Nephron progenitor cell (in vitro differentiated cells): ENCODE measurements around the gene BSN.

ENCODE experiments used
- DNase-seq: peaks from one replicate; pipeline ENCODE4 v3.0.0; 2021
- H3K27ac Mint-ChIP-seq: 2 replicates; pipeline ENCODE4 v1.8.0; 2021; ENCODE audit warnings: mild to moderate bottlenecking, moderate library complexity, mixed read lengths
- H3K27me3 Mint-ChIP-seq: 2 replicates; pipeline ENCODE4 v1.8.0; 2021; ENCODE audit warnings: mild to moderate bottlenecking, low read depth, mixed read lengths; ENCODE audit not compliant: poor library complexity
- H3K36me3 Mint-ChIP-seq: 2 replicates; pipeline ENCODE4 v1.8.0; 2021; ENCODE audit warnings: low read depth, mixed read lengths
- H3K4me1 Mint-ChIP-seq: 2 replicates; pipeline ENCODE4 v1.8.0; 2021; ENCODE audit warnings: mixed read lengths
- H3K4me3 Mint-ChIP-seq: 2 replicates; pipeline ENCODE4 v1.8.0; 2021; ENCODE audit warnings: mild to moderate bottlenecking, moderate library complexity, mixed read lengths
- H3K9me3 Mint-ChIP-seq: 2 replicates; pipeline ENCODE4 v1.8.0; 2021; ENCODE audit warnings: mild to moderate bottlenecking, moderate library complexity, mixed read lengths
- TF ChIP-seq, protein P1 (sequence below): fragments of 200-600 bp; sonication (generic); IDR thresholded peaks from 2 replicates; pipeline ENCODE4 v1.5.0; 2021; ENCODE audit warnings: antibody characterized with exemption

Gene BSN

GRCh38 chr3:49625071-49625470 lies 70.8 kb downstream of the BSN start:
- H3K27me3 Mint-ChIP-seq: peaks cover 6% of the 10 kb centered on the region
- peaks cover 9% of the 10 kb centered on the region for H3K4me1 Mint-ChIP-seq
- no peaks in the 10 kb centered on the region for H3K9me3 Mint-ChIP-seq
- TF ChIP-seq, protein P1, sequence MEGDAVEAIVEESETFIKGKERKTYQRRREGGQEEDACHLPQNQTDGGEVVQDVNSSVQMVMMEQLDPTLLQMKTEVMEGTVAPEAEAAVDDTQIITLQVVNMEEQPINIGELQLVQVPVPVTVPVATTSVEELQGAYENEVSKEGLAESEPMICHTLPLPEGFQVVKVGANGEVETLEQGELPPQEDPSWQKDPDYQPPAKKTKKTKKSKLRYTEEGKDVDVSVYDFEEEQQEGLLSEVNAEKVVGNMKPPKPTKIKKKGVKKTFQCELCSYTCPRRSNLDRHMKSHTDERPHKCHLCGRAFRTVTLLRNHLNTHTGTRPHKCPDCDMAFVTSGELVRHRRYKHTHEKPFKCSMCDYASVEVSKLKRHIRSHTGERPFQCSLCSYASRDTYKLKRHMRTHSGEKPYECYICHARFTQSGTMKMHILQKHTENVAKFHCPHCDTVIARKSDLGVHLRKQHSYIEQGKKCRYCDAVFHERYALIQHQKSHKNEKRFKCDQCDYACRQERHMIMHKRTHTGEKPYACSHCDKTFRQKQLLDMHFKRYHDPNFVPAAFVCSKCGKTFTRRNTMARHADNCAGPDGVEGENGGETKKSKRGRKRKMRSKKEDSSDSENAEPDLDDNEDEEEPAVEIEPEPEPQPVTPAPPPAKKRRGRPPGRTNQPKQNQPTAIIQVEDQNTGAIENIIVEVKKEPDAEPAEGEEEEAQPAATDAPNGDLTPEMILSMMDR: no peak
- H3K4me3 Mint-ChIP-seq: no peak overlapping the region
- no peaks in the 10 kb centered on the region for H3K36me3 Mint-ChIP-seq
- DNase-seq: no peak
- no peak overlapping the region for H3K27ac Mint-ChIP-seq

- H3K27ac Mint-ChIP-seq: no peak overlapping the region
- no peak overlapping the region for H3K4me3 Mint-ChIP-seq
- peaks cover 5% of the 10 kb centered on the region for H3K36me3 Mint-ChIP-seq
- H3K9me3 Mint-ChIP-seq: peaks cover 7% of the 10 kb centered on the region
- TF ChIP-seq, protein P1: no peak
- no peak for DNase-seq
- peaks cover 7% of the 10 kb centered on the region for H3K27me3 Mint-ChIP-seq
- H3K4me1 Mint-ChIP-seq: peaks cover 3% of the 10 kb centered on the region
These were observed 71.9 kb downstream of the BSN start for GRCh38 chr3:49626101-49626581.

DNA sequence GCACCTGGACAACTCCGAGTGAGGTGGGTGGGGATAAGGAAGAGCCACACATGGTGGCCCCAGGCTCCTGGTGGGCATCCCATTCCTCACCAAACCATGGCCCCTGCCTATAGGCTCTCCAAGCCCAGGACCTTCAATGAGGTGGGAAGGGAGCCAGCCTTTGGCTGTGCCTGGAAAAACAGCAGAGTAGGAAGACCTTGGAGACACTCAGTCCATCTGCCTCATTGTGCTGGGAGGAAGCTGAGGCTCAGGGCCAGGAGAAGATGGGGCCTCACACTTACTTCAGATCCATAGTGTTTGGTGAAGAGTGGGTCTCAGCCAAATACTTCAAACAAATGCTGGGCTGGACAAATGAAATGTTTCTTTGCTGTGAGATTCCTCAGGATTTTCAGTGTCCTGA lies 72.5 kb downstream of the BSN start:
- Mint-ChIP-seq H3K27me3 (peaks cover 6% of the 10 kb centered on the region), H3K9me3 (peaks cover 14% of the 10 kb centered on the region), H3K4me1 (no peaks in the 10 kb centered on the region), H3K4me3 (no peak overlapping the region), H3K27ac (no peak overlapping the region), H3K36me3 (peaks cover 5% of the 10 kb centered on the region)
- TF ChIP-seq, protein P1: no peak
- DNase-seq: no peak

GRCh38 chr3:49627634-49628033 lies 73.4 kb downstream of the BSN start:
- H3K4me1 Mint-ChIP-seq: no peaks in the 10 kb centered on the region
- H3K27ac Mint-ChIP-seq: no peak overlapping the region
- peaks cover 22% of the 10 kb centered on the region for H3K9me3 Mint-ChIP-seq
- peaks cover 5% of the 10 kb centered on the region for H3K36me3 Mint-ChIP-seq
- TF ChIP-seq, protein P1: no peak
- DNase-seq: no peak
- H3K27me3 Mint-ChIP-seq: peaks cover 5% of the 10 kb centered on the region
- no peak overlapping the region for H3K4me3 Mint-ChIP-seq

- Mint-ChIP-seq H3K27me3 (peaks cover 5% of the 10 kb centered on the region), H3K4me3 (no peak overlapping the region), H3K9me3 (peaks cover 24% of the 10 kb centered on the region), H3K27ac (no peak overlapping the region), H3K36me3 (peaks cover 5% of the 10 kb centered on the region), H3K4me1 (no peaks in the 10 kb centered on the region)
- DNase-seq: no peak
- TF ChIP-seq, protein P1: no peak
These were observed 74.0 kb downstream of the BSN start for GRCh38 chr3:49628249-49628648.

- DNase-seq: no peak
- H3K4me3 Mint-ChIP-seq: no peak overlapping the region
- TF ChIP-seq, protein P1: no peak
- H3K36me3 Mint-ChIP-seq: peaks cover 5% of the 10 kb centered on the region
- H3K27me3 Mint-ChIP-seq: peaks cover 8% of the 10 kb centered on the region
- no peak overlapping the region for H3K27ac Mint-ChIP-seq
- peaks cover 24% of the 10 kb centered on the region for H3K9me3 Mint-ChIP-seq
- no peaks in the 10 kb centered on the region for H3K4me1 Mint-ChIP-seq
These were observed 75.2 kb downstream of the BSN start for GRCh38 chr3:49629451-49629850.
